GM23338 (cell line): ENCODE data around the gene ANO1. TPM values are rescaled to one million over a fixed set of nuclear protein-coding genes. Genes with fewer than 3 reads are reported as not detected.

ENCODE experiments used
- ATAC-seq: fragments of 200-7000 bp; cut with Tn5 transposase; 3 replicates; pipeline ENCODE4 v1.9.1; 2020
- DNase-seq: peaks from one replicate; pipeline ENCODE4 v3.0.0-alpha.2; 2015; ENCODE audit warnings: low spot score
- H2AFZ ChIP-seq: fragments of 200-600 bp; sonication (generic); 2 replicates; pipeline ENCODE4 v1.8.0; 2016; ENCODE audit warnings: antibody characterized with exemption, mild to moderate bottlenecking, moderate library complexity
- H3F3A ChIP-seq: fragments of 200-600 bp; sonication (generic); replicated peaks from 2 replicates; pipeline ENCODE4 v1.8.0; 2017; ENCODE audit warnings: antibody characterized with exemption, mixed run types, low read depth
- H3K27ac ChIP-seq: fragments of 200-600 bp; sonication (generic); 2 replicates; pipeline ENCODE4 v1.6.1; 2016; ENCODE audit warnings: low read depth
- H3K27me3 ChIP-seq: fragments of 200-600 bp; sonication (generic); 2 replicates; pipeline ENCODE4 v1.8.0; 2016; ENCODE audit warnings: mild to moderate bottlenecking, mixed run types, moderate library complexity; ENCODE audit not compliant: insufficient read depth
- H3K36me3 ChIP-seq: fragments of 200-600 bp; sonication (generic); 2 replicates; pipeline ENCODE4 v1.8.0; 2016; ENCODE audit warnings: mild to moderate bottlenecking; ENCODE audit not compliant: insufficient read depth
- H3K4me1 ChIP-seq: fragments of 200-600 bp; sonication (generic); 2 replicates; pipeline ENCODE4 v1.8.0; 2016; ENCODE audit warnings: mild to moderate bottlenecking, moderate library complexity; ENCODE audit not compliant: insufficient read depth
- H3K4me2 ChIP-seq: fragments of 200-600 bp; sonication (generic); 2 replicates; pipeline ENCODE4 v1.7.1; 2017; ENCODE audit warnings: mixed run types
- H3K4me3 ChIP-seq: fragments of 200-600 bp; sonication (generic); 2 replicates; pipeline ENCODE4 v1.6.1; 2016; ENCODE audit warnings: mixed run types
- H3K79me2 ChIP-seq: fragments of 200-600 bp; sonication (generic); replicated peaks from 2 replicates; pipeline ENCODE4 v1.8.0; 2017; ENCODE audit warnings: mild to moderate bottlenecking; ENCODE audit not compliant: insufficient read depth
- H3K9me2 ChIP-seq: fragments of 200-600 bp; sonication (generic); 2 replicates; pipeline ENCODE4 v1.8.0; 2017; ENCODE audit not compliant: insufficient read depth
- H4K20me1 ChIP-seq: fragments of 200-600 bp; sonication (generic); replicated peaks from 2 replicates; pipeline ENCODE4 v1.8.0; 2017; ENCODE audit warnings: mild to moderate bottlenecking; ENCODE audit not compliant: insufficient read depth
- H3K27ac Mint-ChIP-seq: 2 replicates; pipeline ENCODE4 v1.8.0; 2020; ENCODE audit warnings: inconsistent platforms, mild to moderate bottlenecking, moderate library complexity, mixed read lengths
- H3K27me3 Mint-ChIP-seq: 3 replicates; pipeline ENCODE4 v1.8.0; 2022; ENCODE audit warnings: low read depth, mild to moderate bottlenecking, moderate library complexity, mixed read lengths, inconsistent platforms; ENCODE audit not compliant: insufficient read depth, poor library complexity
- H3K36me3 Mint-ChIP-seq: 3 replicates; pipeline ENCODE4 v1.8.0; 2021; ENCODE audit warnings: low read depth, mild to moderate bottlenecking, inconsistent platforms, moderate library complexity, mixed read lengths
- H3K4me1 Mint-ChIP-seq: 3 replicates; pipeline ENCODE4 v1.8.0; 2020; ENCODE audit warnings: mild to moderate bottlenecking, inconsistent platforms, mixed read lengths
- H3K4me3 Mint-ChIP-seq: 3 replicates; pipeline ENCODE4 v1.8.0; 2021; ENCODE audit warnings: moderate library complexity, mild to moderate bottlenecking, inconsistent platforms, mixed read lengths
- H3K9me3 Mint-ChIP-seq: 3 replicates; pipeline ENCODE4 v1.8.0; 2020; ENCODE audit warnings: moderate library complexity, mild to moderate bottlenecking, inconsistent platforms, mixed read lengths
- CREB1 ChIP-seq: fragments of 250-450 bp; sonication (Bioruptor Pico); IDR thresholded peaks from 2 replicates; pipeline ENCODE4 v1.5.0; 2020; ENCODE audit warnings: low read depth, mild to moderate bottlenecking, moderate library complexity
- CTCF ChIP-seq, 2 experiments: fragments of 200-600 bp in 1 of 2; sonication (generic) in 1 of 2; conservative IDR thresholded peaks; 2 replicates each; pipeline versions ENCODE4 v1.5.1 to v1.6.1; 2016 to 2017; ENCODE audit warnings: antibody characterized with exemption in 2 of 2, low read depth in 2 of 2, mild to moderate bottlenecking in 2 of 2, moderate library complexity in 1 of 2
- ETS1 ChIP-seq: IDR thresholded peaks from 2 replicates; pipeline ENCODE4 v1.6.1; 2016; ENCODE audit warnings: antibody characterized with exemption
- EZH2 ChIP-seq: fragments of 200-600 bp; sonication (generic); IDR thresholded peaks from one replicate; pipeline ENCODE4 v1.8.0; 2017; ENCODE audit warnings: antibody characterized with exemption, mild to moderate bottlenecking, low read depth; ENCODE audit not compliant: unreplicated experiment
- EZH2phosphoT487 ChIP-seq: fragments of 200-600 bp; sonication (generic); IDR thresholded peaks from one replicate; pipeline ENCODE4 v1.8.1; 2018; ENCODE audit warnings: antibody characterized with exemption; ENCODE audit not compliant: unreplicated experiment
- JUNB ChIP-seq: IDR thresholded peaks from one replicate; pipeline ENCODE4 v1.6.1; 2016; ENCODE audit warnings: antibody characterized with exemption; ENCODE audit not compliant: unreplicated experiment
- NANOG ChIP-seq: IDR thresholded peaks from 2 replicates; pipeline ENCODE4 v1.6.1; 2016; ENCODE audit warnings: antibody characterized with exemption, borderline replicate concordance
- POLR2AphosphoS5 ChIP-seq: IDR thresholded peaks from 2 replicates; pipeline ENCODE4 v1.6.1; 2016; ENCODE audit warnings: antibody characterized with exemption, low read depth
- STAT1 ChIP-seq: IDR thresholded peaks from one replicate; pipeline ENCODE4 v1.6.1; 2016; ENCODE audit warnings: antibody characterized with exemption; ENCODE audit not compliant: unreplicated experiment
- ZNF331 ChIP-seq: fragments of 250-450 bp; sonication (Bioruptor Pico); IDR thresholded peaks from 2 replicates; pipeline ENCODE4 v1.5.0; 2020; ENCODE audit warnings: low read depth, mild to moderate bottlenecking, moderate library complexity
- ZNF462 ChIP-seq: fragments of 250-450 bp; sonication (Bioruptor Pico); IDR thresholded peaks from 2 replicates; pipeline ENCODE4 v1.5.0; 2020; ENCODE audit warnings: mild to moderate bottlenecking, moderate library complexity
- polyA plus RNA-seq: library from polyadenylated mRNA; unstranded; fragments of >200 nt; fragmentation: Nextera tagmentation; extraction: Ambion mirVana; gene quantifications from 2 replicates; pipeline ENCODE4 v1.2.1, GENCODE V29; 2016
- total RNA-seq: library from RNA; depleted of rRNA; stranded (reverse); fragments of >200 nt; shearing (Covaris generic); gene quantifications from 2 replicates; pipeline ENCODE4 v1.2.3, GENCODE V29; 2014
- TF ChIP-seq, protein P1 (sequence below): IDR thresholded peaks from one replicate; pipeline ENCODE4 v1.6.1; 2018; ENCODE audit warnings: antibody characterized with exemption; ENCODE audit not compliant: unreplicated experiment

ANO1 gene
- total and polyA plus RNA-seq, 2 experiments from 2014 or later = 1.4 to 3.4 TPM

DNA sequence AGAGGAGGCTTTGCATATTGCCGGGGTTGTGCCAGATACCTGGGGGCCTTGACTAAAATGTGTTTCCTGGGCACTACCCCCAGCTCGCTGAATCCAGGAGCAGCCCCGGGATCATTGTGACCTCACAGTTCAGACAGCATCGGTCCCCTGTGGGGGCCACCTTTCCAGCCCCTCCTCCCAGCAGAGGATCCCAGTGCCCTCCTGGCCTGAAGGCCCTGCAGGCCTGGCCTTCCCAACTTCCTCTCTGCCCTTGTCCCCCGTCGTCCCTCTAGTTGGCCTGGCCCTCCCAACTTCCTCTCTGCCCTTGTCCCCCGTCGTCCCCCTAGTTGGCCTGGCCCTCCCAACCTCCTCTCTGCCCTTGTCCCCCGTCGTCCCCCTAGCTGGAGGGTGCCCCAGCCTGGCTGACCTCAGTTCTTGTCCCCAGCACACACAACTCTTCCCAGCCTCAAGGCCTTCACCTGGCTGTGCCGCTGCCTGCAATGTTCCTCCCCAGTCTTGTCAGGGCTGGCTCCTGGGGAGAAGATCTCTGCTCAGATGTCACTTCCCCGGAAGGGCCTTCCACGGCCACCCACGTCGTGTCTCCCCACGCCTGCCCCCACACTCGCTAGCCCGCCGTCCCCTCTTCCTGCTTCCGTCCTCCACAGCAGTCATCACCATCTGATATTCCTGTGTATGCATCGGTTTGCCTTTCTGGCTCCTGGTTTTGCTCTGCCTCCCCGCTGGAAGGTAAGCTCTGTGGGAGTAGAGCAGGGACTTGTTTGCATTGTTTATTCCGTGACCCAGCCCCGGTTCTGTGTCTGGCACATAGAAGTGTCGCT is 12.6 kb upstream of the ANO1 start:
- Histone ChIP-seq H4K20me1 (no peaks in the 10 kb centered on the region), H3K9me2 (no peaks in the 10 kb centered on the region), H3F3A (no peaks in the 10 kb centered on the region), H3K4me3 (no peak overlapping the region), H3K79me2 (no peaks in the 10 kb centered on the region), H3K4me2 (no peak overlapping the region), H3K27ac (no peak overlapping the region), H3K4me1 (peaks cover 9% of the 10 kb centered on the region; the same call in 1 of the 2 replicates), H2AFZ (no peak overlapping the region), H3K27me3 (no peaks in the 10 kb centered on the region), H3K36me3 (no peaks in the 10 kb centered on the region)
- Mint-ChIP-seq H3K36me3 (no peaks in the 10 kb centered on the region), H3K27ac (no peak overlapping the region), H3K4me1 (peaks cover 34% of the 10 kb centered on the region), H3K4me3 (no peak overlapping the region), H3K9me3 (no peaks in the 10 kb centered on the region; the same call in 2 of the 3 replicates), H3K27me3 (peaks cover 6% of the 10 kb centered on the region)
- no peak for DNase-seq
- no peak for ATAC-seq
- TF ChIP-seq POLR2AphosphoS5 (no peak), EZH2 (no peak), EZH2phosphoT487 (no peak), JUNB (no peak), ZNF462 (no peak), ETS1 (no peak), STAT1 (no peak), CREB1 (CRISPR knock-in tag) (no peak), NANOG (no peak), ZNF331 (no peak), CTCF (conservative IDR thresholded peaks at IDR 0.05; ENCODE audit: low read depth in 2 of 2) (no peak)
- TF ChIP-seq, protein P1, sequence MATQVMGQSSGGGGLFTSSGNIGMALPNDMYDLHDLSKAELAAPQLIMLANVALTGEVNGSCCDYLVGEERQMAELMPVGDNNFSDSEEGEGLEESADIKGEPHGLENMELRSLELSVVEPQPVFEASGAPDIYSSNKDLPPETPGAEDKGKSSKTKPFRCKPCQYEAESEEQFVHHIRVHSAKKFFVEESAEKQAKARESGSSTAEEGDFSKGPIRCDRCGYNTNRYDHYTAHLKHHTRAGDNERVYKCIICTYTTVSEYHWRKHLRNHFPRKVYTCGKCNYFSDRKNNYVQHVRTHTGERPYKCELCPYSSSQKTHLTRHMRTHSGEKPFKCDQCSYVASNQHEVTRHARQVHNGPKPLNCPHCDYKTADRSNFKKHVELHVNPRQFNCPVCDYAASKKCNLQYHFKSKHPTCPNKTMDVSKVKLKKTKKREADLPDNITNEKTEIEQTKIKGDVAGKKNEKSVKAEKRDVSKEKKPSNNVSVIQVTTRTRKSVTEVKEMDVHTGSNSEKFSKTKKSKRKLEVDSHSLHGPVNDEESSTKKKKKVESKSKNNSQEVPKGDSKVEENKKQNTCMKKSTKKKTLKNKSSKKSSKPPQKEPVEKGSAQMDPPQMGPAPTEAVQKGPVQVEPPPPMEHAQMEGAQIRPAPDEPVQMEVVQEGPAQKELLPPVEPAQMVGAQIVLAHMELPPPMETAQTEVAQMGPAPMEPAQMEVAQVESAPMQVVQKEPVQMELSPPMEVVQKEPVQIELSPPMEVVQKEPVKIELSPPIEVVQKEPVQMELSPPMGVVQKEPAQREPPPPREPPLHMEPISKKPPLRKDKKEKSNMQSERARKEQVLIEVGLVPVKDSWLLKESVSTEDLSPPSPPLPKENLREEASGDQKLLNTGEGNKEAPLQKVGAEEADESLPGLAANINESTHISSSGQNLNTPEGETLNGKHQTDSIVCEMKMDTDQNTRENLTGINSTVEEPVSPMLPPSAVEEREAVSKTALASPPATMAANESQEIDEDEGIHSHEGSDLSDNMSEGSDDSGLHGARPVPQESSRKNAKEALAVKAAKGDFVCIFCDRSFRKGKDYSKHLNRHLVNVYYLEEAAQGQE = no peak
